Measurements from ENCODE around the gene PPP6R3. TPM values are rescaled to one million over a fixed set of nuclear protein-coding genes. Genes with fewer than 3 reads are reported as not detected.
"Not testable (repeated sequence)": the region's sequence is repeated elsewhere in the genome, so short reads cannot be mapped to it uniquely, and the experiment has no call there.

PPP6R3 gene
- total RNA-seq, 2 donors from 2014 or later = 84.2 to 92.9 TPM

DNA sequence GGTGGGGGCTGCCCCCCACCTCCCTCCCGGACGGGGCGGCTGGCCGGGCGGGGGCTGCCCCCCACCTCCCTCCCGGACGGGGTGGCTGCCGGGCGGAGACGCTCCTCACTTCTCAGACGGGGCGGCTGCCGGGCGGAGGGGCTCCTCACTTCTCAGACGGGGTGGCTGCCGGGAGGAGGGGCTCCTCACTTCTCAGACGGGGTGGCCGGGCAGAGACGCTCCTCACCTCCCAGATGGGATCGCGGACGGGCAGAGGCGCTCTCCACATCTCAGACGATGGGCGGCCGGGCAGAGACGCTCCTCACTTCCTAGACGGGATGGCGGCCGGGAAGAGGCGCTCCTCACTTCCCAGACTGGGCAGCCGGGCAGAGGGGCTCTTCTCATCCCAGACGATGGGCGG lies 15.1 kb downstream of the PPP6R3 start:
- DNase-seq (ENCODE audit: low spot score); intact Hi-C loops (cut with DNase I): not testable (repeated sequence)

DNA sequence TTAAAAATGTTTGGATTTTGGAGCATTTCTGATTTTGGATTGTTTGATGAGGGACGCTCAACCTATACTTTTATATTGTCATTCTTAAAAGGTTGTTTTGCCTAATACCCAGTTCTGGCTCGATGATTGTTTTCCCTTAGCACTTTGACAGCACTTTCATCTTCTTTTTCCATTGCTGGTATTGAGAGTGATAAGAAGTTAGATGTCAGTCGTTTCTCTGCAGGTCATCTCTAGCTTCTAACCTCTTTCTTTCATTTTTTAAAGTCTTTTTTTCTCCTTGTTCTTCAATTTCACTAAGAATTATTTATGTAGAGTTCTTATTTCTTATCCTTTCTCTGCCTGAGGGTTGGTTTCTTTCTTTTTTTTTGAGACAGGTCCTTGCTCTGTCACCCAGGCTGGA lies 18.8 kb downstream of the PPP6R3 start:
- intact Hi-C loops (cut with DNase I) = no loop called here

DNA sequence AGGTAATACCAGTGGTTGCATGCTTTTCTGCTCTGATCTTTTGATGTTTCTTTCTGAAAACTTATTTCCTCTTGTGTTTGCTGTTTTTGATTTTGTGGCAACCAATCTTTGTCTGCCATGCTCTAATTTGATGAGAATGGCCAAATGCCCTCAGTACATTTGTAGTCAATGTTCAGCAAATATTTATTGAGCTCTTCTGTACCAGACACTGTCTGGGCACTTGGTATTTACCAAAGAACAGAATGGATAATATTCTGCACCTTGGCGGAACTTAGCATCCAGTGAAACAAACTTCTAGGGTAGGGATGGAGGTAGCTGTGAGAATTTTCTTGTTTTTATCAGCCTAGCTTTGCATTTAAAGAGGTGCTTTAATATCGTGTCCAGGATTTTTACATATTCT lies 19.6 kb downstream of the PPP6R3 start:
- no peak for DNase-seq (ENCODE audit: low spot score)
- intact Hi-C loops (cut with DNase I) = no loop called here

More for the DNA sequence above, 18.8 kb downstream of the PPP6R3 start:
- DNase-seq (ENCODE audit: low spot score) = no peak

DNA sequence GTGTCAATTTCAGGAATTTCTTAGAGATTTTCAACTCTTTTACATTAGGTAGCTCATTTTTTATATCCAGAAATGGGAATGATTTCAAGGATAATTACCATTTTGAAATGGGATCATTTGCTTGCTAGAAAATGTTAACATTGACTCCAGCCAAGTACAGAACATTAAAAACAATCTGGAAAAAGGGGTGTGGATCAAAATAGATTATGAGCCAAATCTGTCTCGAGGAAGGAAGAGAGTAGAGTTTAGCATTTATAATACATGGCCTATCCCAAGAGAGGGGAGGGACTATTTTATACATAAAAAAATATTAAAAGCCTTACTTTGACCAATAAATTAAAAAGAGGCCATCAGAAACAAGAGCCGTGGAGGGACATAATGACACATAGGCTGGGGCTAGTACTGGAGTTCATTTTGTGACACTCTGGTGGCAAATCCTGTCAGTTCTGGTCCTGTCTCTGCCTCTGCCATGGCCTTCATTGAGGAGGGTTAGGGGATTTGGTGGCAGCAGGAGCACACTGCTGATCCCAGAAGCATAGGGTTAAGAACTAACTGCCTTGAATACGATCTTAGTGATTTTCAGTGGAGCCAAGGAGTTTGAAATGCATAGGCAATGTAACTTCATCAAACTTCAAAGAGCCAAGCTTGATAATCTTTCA lies 20.4 kb downstream of the PPP6R3 start:
- no peak for DNase-seq (ENCODE audit: low spot score)
- intact Hi-C loops (cut with DNase I) = no loop called here

DNA sequence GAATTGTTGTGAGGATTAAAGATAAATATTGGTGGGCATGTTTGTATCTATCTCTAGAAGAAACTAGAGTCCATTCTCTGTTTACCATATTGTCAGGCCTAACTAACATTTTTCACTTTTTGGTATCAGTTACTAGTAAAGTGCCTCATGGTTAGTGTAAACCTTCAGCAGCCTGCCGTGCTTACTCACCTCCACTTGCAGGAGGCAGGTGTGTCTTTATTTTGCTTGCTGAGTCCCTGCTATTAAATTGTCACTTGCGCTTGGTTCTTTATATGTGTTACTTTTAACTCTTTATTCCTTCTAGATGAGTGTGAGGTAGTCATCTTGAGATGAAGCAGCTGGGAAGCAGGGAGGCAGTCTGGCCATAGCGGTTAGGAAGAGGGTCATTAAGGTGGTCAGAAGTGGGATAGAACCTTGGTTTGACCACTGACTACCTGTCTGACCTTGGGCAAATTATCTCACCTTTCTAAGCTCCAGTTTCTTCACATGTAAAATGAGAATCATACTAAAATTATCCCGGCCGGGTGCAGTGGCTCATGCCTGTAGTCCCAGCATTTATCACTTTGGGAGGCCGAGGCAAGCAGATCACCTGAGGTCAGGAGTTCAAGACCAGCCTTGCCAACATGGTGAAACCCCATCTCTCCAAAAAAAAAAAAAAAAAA lies 21.2 kb downstream of the PPP6R3 start:
- intact Hi-C loops (cut with DNase I) = no loop called here

DNA sequence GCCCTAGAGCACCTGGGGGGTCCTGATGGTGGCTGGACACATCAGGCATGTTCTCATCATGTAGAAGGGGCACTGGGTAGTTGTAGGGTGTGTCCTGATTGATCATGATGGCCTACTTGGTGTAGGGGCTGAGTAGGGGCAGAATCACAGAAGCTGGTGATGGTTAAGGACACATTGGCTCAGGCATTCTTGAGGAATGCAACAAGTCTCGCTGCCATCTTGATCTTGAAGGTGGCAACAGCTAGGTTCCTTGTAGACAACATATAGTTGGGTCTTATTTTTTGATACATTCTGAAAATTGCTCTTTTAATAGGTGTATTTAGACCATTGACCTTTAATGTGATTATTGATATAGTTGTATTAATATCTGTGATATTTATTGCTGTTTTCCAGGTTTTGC lies 28.1 kb downstream of the PPP6R3 start:
- no peak for DNase-seq (ENCODE audit: low spot score)
- intact Hi-C loops (cut with DNase I) = no loop called here

More for the DNA sequence above, 21.2 kb downstream of the PPP6R3 start:
- DNase-seq (ENCODE audit: low spot score) = no peak

DNA sequence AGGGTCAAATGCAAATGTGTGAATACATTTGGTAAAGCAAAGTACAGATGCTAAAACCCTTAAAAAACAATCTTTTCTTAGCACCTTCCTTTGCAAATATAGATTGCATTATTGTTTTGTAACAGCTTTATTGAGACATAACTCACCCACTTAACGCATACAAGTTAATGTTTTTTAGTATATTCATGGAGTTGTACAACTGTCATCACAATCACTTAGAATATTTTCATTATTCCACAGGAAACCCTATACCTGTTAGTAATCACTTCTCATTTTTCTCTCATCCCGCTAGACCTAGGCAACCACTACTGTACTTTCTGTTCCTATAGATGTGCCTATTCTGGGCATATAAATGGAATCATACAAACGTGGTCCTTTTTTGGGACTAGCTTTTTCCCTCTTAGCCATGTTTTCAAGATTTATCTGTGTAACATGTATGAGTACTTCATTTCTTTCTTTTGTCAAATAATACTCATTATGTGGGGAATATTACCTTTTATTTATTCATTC lies 34.7 kb downstream of the PPP6R3 start:
- DNase-seq (ENCODE audit: low spot score) = no peak
- intact Hi-C loops (cut with DNase I) = no loop called here

DNA sequence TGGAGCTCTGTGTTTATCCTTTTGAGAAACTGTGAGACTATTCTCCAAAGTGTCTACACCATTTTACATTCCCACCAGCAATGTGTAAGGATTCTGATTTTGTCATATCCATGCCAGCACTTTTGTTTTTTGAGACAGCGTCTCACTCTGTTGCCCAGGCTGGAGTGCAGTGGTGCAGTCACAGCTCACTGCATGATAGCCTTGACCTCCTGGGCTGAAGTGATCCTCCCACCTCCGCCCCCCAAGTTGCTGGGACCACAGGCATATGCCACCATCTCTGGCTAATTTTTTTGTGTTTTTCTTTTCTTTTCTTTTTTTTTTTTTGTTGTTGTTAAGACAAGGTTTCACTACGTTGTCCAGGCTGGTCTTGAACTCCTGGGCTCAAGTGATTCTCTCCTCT lies 35.3 kb downstream of the PPP6R3 start:
- no peak for DNase-seq (ENCODE audit: low spot score)
- intact Hi-C loops (cut with DNase I) = no loop called here

DNA sequence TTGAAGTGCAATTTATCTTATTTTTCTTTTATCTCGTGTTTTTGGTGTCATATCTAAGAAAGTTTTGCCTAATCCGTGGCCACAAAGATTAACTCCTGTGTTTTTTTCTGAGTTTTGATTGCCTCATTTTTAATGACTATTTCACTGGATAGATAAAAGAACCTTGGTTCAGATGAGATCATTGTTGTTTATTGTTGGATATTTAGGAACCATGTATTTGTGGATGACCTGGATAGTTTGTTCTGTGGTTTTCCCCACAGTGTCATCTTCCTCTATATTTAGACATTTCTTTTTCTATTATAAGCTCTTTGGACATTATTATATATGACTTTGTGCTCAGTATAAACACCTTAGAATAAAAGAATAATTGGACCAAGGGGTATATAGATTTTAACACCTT lies 37.2 kb downstream of the PPP6R3 start:
- intact Hi-C loops (cut with DNase I) = loop anchor here in 1 of 2 donors (1.0 kb wide), 1 partner anchor 23 kb away; no protein-coding TSS in a partner anchor
- DNase-seq (ENCODE audit: low spot score) = no peak

DNA sequence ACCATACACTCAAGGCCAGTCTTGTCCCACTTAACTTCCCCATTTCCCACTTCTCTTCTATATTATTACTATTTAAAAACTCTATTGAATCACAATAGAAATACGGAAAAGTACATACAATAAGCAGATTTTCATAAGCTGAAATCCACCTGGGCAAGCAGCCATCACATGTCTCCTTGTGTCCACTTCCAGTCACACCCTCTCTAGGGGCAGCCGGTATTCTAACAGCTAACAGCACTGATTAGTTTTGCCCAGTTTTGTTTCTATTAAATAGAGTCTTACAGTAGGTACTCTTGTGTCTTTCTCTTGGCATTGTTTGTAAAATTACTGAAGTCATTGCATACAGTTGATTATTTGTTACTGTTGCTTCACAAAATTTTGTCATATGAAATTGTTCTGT lies 37.8 kb downstream of the PPP6R3 start:
- no peak for DNase-seq (ENCODE audit: low spot score)
- intact Hi-C loops (cut with DNase I) = loop anchor here in 1 of 2 donors (1.0 kb wide), 1 partner anchor 22 kb away; no protein-coding TSS in a partner anchor

DNA sequence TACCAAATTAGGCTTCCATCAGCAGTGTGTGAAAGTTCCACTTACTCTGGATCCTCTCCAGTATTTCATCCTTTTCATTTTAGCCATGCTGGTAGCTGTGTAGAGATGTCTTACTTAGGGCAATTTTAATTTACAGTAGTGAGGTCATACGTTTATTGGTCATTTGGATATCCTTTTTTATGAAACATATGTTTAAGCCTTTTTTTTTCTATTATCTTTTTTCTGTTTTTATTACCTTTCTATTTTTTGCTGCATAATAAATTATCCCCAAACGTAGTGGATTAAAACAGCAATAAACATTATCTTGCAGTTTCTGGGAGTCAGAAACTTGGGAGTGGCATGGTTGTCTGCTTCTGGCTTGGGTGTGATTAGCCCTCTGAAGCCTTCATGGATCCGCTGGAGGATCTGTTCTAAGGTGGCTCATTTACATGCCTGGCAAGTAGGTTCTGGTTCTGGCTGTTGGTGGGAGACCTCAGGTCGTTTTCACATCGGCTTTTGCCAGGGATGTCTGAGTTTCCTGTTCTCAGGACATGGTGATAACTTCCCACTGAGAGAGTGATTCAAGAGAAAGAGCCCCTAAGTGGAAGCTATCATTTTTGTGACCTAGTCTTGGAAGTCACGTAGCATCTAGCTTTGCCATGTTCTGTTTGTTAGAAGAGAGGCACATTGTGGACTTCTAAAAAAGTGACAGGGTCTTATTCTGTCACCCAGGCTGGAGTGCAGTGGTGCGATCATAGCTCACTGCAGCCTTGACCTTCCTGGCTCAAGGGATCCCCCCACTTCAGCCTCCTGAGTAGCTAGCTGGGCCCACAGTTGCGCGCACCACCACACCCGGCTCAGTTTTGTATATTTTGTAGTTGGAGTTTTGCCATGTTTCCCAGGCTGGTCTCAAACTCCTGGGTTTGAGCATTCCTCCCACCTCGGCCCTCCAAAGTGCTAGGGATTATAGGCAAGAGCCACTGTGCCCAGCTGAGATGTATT lies 38.6 kb downstream of the PPP6R3 start:
- DNase-seq (ENCODE audit: low spot score) = no peak
- intact Hi-C loops (cut with DNase I) = loop anchor here in 1 of 2 donors (1.0 kb wide), 1 partner anchor 21 kb away; no protein-coding TSS in a partner anchor

DNA sequence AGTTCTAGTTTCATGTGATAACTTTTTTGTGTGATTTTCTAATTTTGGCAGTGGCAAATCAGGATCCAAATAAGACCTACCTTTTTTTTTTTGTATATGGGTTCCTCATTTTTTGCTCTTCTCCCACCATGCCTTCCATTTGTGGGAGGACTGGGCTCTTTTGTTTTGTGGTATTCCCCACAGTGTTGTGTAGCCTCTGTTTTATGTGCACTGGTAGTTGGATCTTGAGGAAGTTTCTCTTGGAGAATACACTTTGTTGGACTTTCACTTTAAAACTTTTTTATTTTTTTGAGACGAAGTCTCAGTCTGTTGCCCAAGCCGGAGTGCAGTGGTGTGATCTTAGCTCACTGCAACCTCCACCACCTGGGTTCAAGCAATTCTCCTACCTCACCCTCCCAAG lies 39.7 kb downstream of the PPP6R3 start:
- intact Hi-C loops (cut with DNase I) = no loop called here
- no peak for DNase-seq (ENCODE audit: low spot score)

DNA sequence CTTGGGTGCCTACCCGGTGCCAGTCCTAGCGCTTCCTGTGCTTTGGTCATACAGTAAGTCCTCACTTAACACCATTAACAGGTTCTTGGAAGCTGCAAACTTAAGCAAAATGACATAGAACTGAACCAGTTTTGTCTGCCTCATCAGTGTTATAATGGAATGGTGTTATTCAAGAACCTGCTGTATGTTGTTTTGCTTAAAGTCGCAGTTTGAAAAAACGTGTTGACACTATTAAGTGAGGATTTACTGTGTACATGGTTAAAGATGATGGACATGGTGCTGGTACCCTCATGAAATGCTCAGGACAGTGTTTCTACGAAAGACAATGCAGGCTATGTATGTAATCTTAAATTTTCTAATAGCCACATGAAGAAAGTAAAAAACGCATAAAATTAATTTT lies 41.3 kb downstream of the PPP6R3 start:
- intact Hi-C loops (cut with DNase I) = no loop called here
- no peak for DNase-seq (ENCODE audit: low spot score)

DNA sequence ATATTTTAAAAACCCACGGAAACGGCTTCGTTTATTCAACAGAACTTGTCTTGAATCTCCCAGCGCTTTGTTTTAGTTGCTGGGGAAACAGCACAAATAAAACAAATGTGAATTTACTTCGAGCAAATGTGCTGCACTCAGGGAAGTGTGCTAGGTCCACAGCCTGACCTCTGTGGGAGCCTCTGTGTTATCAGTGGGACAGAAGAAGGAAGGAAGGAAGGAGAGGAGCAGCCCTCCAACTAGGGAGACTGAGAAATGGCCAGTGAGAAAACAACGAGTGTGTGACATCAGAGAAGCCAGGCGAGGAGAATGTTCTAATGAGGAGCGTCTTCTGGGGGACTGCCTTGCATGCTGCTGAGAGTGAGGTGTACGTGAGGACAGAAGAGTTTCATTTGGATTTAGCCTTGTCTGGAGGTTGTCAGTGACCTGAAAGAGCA lies 42.7 kb downstream of the PPP6R3 start:
- intact Hi-C loops (cut with DNase I) = no loop called here
- no peak for DNase-seq (ENCODE audit: low spot score)

DNA sequence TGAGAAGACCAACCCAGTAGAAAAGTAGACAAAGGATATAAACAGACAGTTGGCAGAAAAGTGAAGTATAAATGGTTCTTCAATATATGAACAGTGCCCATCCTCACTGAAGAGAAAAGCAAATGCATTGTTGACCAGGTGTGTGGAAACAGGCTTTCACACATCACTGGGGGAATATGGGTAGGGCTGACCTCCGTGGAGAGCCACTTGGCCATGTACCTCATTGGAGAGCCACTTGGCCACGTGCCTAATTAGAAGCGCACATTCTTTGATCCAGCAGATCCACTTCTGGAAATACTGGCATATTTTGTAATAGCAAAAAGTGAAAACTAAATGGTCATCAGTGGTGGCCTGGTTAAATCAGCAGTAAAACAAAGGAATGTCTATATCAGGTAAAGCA lies 43.2 kb downstream of the PPP6R3 start:
- no peak for DNase-seq (ENCODE audit: low spot score)
- intact Hi-C loops (cut with DNase I) = no loop called here

DNA sequence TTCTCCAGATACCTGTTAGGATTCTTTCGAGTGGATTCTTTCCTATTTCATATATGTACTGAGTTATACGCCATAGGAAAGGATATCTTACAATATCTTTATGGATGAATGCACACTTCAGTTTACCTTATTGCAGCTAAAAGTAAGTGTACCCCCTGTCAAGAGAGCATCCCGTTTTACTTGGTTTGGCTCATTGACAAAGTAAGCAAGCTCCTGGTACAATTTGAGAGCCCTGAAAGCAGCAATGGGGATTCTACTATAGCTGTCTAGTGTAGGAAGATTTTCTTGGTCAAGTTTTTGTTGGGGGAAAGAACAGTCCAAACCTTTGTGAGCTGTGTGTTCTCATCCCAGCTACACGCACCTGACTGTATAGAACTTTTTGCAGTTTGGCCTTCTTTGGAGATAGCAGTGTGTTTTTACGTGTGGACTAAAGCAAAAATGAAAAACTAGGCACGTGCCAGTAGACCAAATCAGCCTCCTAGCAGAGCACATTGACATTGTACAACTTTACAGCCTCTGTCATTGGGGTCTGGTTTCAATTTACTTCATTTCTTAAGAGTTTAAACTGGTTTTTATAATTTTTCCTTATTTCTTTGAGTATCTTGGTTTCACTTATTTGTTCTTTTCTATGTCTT lies 44.0 kb downstream of the PPP6R3 start:
- intact Hi-C loops (cut with DNase I) = no loop called here
- no peak for DNase-seq (ENCODE audit: low spot score)

DNA sequence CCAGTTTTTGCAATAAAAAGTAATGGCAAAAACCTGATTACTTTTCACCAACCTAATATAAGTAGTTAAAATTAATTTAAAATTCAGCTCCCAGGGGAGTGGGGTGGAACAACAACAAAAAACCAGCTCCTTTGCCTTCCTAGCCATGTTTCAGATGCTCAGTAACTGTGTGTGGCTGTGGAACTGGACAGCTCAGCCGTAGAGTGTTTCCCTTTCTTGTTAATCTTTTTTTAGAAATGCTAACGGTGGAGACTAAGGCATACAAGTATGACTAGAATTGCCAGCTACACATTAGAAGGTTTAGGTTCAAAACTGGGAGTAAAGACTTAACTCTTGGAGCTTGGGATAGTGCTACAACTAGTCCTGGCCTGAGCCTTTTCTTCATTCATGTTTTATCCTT lies 45.0 kb downstream of the PPP6R3 start:
- intact Hi-C loops (cut with DNase I) = no loop called here
- no peak for DNase-seq (ENCODE audit: low spot score)

DNA sequence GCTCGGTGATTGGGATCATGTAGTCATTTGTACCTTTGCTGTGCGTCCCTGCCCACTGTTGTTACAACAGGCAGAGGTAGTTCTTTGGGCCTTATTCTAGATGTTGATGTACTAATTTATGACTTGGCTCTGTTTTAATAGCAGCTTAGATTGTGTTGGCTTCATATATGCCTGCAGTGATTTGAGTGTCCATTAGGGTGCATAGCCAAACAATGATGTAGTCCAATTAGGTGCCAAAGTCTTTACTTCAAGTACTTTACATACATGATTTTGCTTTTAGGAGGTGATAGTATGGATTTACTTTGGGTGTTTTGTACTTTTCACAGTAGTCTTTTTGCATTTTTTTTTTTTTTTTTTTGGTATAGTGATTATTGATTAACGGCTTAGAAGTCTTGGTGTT lies 46.4 kb downstream of the PPP6R3 start:
- no peak for DNase-seq (ENCODE audit: low spot score)
- intact Hi-C loops (cut with DNase I) = no loop called here

DNA sequence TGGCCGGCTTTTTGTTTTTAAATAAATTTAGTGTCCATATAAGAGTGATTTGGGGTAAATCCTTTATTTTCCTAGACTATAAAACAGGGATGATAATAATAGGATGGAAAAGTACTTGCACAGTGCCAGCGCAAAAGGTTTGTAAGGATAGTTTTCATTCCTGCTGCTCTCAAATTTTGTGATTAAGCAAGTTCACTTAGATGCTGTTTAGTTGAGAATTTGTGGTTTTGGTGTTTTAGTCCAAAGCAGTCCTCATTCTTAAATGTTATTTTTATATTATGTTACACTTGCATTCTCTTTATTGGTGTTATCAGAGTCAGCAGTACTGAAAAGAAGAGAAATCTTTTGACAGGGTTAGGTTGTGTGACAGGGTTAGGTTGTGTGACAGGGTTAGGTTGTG lies 47.9 kb downstream of the PPP6R3 start:
- intact Hi-C loops (cut with DNase I) = no loop called here

More for the DNA sequence above, 47.9 kb downstream of the PPP6R3 start:
- DNase-seq (ENCODE audit: low spot score) = no peak
